Activated T-helper 1 cell treated with anti-CD3 and anti-CD28 coated beads, Interleukin-12 subunit alpha, Interleukin-12 subunit beta, Interleukin-2, Interleukin-4 antibody, amounts not matched to agents 30 ng/mL and 10 ng/mL and 1 ng/mL, durations not matched to agents 14 hours and 24 hours and 36 hours (primary cell): ENCODE data around the gene PDIA2. TPM values are rescaled to one million over a fixed set of nuclear protein-coding genes. Genes with fewer than 3 reads are reported as not detected.

Source experiments
- DNase-seq: peaks from one replicate; pipeline ENCODE4 v3.0.0; 2021; ENCODE audit warnings: low spot score
- H3K27ac Mint-ChIP-seq: one replicate; pipeline ENCODE4 v1.8.0; 2021; ENCODE audit warnings: mild to moderate bottlenecking, mixed read lengths
- H3K27me3 Mint-ChIP-seq: one replicate; pipeline ENCODE4 v1.8.0; 2022; ENCODE audit warnings: mild to moderate bottlenecking, moderate library complexity, mixed read lengths; ENCODE audit not compliant: insufficient read depth
- H3K36me3 Mint-ChIP-seq: one replicate; pipeline ENCODE4 v1.8.0; 2021; ENCODE audit warnings: low read depth, mixed read lengths
- H3K4me1 Mint-ChIP-seq: one replicate; pipeline ENCODE4 v1.8.0; 2021; ENCODE audit warnings: low read depth, mixed read lengths
- H3K4me3 Mint-ChIP-seq: one replicate; pipeline ENCODE4 v1.8.0; 2021; ENCODE audit warnings: mild to moderate bottlenecking, moderate library complexity, mixed read lengths
- H3K9me3 Mint-ChIP-seq: one replicate; pipeline ENCODE4 v1.8.0; 2021; ENCODE audit warnings: mixed read lengths
- intact Hi-C: fragments of 100-400 bp; cut with micrococcal nuclease; formaldehyde crosslinking; loops from one replicate; pipeline ENCODE4 v1.15.1; 2024
- total RNA-seq: library from RNA; stranded (reverse); gene quantifications from 2 replicates; pipeline ENCODE4 v1.2.3, GENCODE V29; 2022

PDIA2 gene
- not detected in 2 replicates for total RNA-seq

GRCh38 chr16:283033-283805 lies at the start of gene PDIA2:
Gene PDIA2 (plus strand): TSS chr16:283164. CDS start chr16:283170, 6 bp downstream.
- Mint-ChIP-seq H3K27me3 (peaks cover 12% of the 10 kb centered on the region), H3K4me3 (no peak within 1 kb of the TSS), H3K36me3 (no peaks in the 10 kb centered on the region), H3K9me3 (no peaks in the 10 kb centered on the region), H3K4me1 (no peaks in the 10 kb centered on the region), H3K27ac (no peak within 1 kb of the TSS)
- intact Hi-C loops, result no loop called here
- DNase-seq, result no peak

- Mint-ChIP-seq H3K4me3 (peak within 1 kb of the TSS; percentile 96), H3K27me3 (peaks cover 6% of the 10 kb centered on the region), H3K36me3 (no peaks in the 10 kb centered on the region), H3K27ac (peak within 1 kb of the TSS; percentile 98), H3K4me1 (peaks cover 14% of the 10 kb centered on the region), H3K9me3 (no peaks in the 10 kb centered on the region)
- DNase-seq, result peak; percentile 92
- intact Hi-C loops, result loop anchor here (1.0 to 2.0 kb wide), 6 partner anchors 18 to 355 kb away; partner anchors contain the start of genes AXIN1, CAPN15 and RAB11FIP3
Measured at GRCh38 chr16:234468-235305, 48.3 kb upstream of the PDIA2 start, which contains the start of gene FAM234A. Gene FAM234A (plus strand): TSS chr16:234821. CDS start chr16:254414, 19,593 bp downstream.

GRCh38 chr16:239948-240277 lies 43.1 kb upstream of the PDIA2 start:
- Mint-ChIP-seq H3K27me3 (peaks cover 11% of the 10 kb centered on the region), H3K36me3 (no peaks in the 10 kb centered on the region), H3K4me3 (no peak overlapping the region), H3K27ac (no peak overlapping the region), H3K4me1 (peaks cover 14% of the 10 kb centered on the region), H3K9me3 (no peaks in the 10 kb centered on the region)
- DNase-seq, result no peak
- intact Hi-C loops, result no loop called here

- no peak for DNase-seq
- Mint-ChIP-seq H3K27ac (no peak overlapping the region), H3K36me3 (no peaks in the 10 kb centered on the region), H3K4me1 (peaks cover 7% of the 10 kb centered on the region), H3K4me3 (no peak overlapping the region), H3K9me3 (no peaks in the 10 kb centered on the region), H3K27me3 (peaks cover 11% of the 10 kb centered on the region)
- intact Hi-C loops, result no loop called here
Measured at GRCh38 chr16:240559-240958, 42.4 kb upstream of the PDIA2 start.

- H3K27me3 Mint-ChIP-seq, result peaks cover 9% of the 10 kb centered on the region
- no peaks in the 10 kb centered on the region for H3K36me3 Mint-ChIP-seq
- intact Hi-C loops, result no loop called here
- H3K27ac Mint-ChIP-seq, result no peak overlapping the region
- no peak overlapping the region for H3K4me3 Mint-ChIP-seq
- no peak for DNase-seq
- H3K9me3 Mint-ChIP-seq, result no peaks in the 10 kb centered on the region
- H3K4me1 Mint-ChIP-seq, result peaks cover 6% of the 10 kb centered on the region
Measured at GRCh38 chr16:242281-242680, 40.7 kb upstream of the PDIA2 start.

GRCh38 chr16:243348-243747 lies 39.6 kb upstream of the PDIA2 start:
- Mint-ChIP-seq H3K36me3 (no peaks in the 10 kb centered on the region), H3K27ac (no peak overlapping the region), H3K4me3 (no peak overlapping the region), H3K4me1 (peaks cover 6% of the 10 kb centered on the region), H3K27me3 (peaks cover 5% of the 10 kb centered on the region), H3K9me3 (no peaks in the 10 kb centered on the region)
- intact Hi-C loops, result no loop called here
- DNase-seq, result no peak

DNA sequence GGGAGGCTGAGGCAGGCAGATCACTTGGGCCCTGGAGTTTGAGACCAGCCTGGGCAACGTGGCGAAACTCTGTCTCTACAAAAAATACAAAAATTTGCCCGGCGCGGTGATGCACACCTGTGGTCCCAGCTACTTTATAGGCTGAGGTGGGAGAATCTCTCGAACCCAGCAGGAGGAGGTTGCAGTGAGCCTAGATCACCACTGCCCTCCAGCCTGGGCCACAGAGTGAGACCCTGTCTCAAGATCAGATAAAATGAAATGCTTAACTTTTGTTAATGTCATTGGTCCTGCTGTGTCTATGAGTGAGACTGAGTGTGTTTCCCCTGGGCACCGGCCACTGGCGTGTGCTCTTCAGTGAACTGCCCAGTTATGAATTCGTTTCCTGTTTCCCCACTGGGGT lies 37.9 kb upstream of the PDIA2 start:
- peaks cover under 1% of the 10 kb centered on the region for H3K4me1 Mint-ChIP-seq
- intact Hi-C loops, result no loop called here
- peaks cover 4% of the 10 kb centered on the region for H3K27me3 Mint-ChIP-seq
- H3K27ac Mint-ChIP-seq, result no peak overlapping the region
- no peaks in the 10 kb centered on the region for H3K36me3 Mint-ChIP-seq
- H3K4me3 Mint-ChIP-seq, result no peak overlapping the region
- no peaks in the 10 kb centered on the region for H3K9me3 Mint-ChIP-seq
- no peak for DNase-seq

GRCh38 chr16:247027-247426 lies 35.9 kb upstream of the PDIA2 start:
- peaks cover 2% of the 10 kb centered on the region for H3K36me3 Mint-ChIP-seq
- no peak for DNase-seq
- H3K9me3 Mint-ChIP-seq, result no peaks in the 10 kb centered on the region
- H3K27ac Mint-ChIP-seq, result no peak overlapping the region
- intact Hi-C loops, result no loop called here
- peaks cover 2% of the 10 kb centered on the region for H3K27me3 Mint-ChIP-seq
- no peak overlapping the region for H3K4me3 Mint-ChIP-seq
- H3K4me1 Mint-ChIP-seq, result no peaks in the 10 kb centered on the region

GRCh38 chr16:249431-249830 lies 33.5 kb upstream of the PDIA2 start:
- Mint-ChIP-seq H3K36me3 (peaks cover 4% of the 10 kb centered on the region), H3K27me3 (peaks cover 5% of the 10 kb centered on the region), H3K4me3 (no peak overlapping the region), H3K4me1 (peaks cover 17% of the 10 kb centered on the region), H3K27ac (no peak overlapping the region), H3K9me3 (no peaks in the 10 kb centered on the region)
- DNase-seq, result no peak
- intact Hi-C loops, result no loop called here

DNA sequence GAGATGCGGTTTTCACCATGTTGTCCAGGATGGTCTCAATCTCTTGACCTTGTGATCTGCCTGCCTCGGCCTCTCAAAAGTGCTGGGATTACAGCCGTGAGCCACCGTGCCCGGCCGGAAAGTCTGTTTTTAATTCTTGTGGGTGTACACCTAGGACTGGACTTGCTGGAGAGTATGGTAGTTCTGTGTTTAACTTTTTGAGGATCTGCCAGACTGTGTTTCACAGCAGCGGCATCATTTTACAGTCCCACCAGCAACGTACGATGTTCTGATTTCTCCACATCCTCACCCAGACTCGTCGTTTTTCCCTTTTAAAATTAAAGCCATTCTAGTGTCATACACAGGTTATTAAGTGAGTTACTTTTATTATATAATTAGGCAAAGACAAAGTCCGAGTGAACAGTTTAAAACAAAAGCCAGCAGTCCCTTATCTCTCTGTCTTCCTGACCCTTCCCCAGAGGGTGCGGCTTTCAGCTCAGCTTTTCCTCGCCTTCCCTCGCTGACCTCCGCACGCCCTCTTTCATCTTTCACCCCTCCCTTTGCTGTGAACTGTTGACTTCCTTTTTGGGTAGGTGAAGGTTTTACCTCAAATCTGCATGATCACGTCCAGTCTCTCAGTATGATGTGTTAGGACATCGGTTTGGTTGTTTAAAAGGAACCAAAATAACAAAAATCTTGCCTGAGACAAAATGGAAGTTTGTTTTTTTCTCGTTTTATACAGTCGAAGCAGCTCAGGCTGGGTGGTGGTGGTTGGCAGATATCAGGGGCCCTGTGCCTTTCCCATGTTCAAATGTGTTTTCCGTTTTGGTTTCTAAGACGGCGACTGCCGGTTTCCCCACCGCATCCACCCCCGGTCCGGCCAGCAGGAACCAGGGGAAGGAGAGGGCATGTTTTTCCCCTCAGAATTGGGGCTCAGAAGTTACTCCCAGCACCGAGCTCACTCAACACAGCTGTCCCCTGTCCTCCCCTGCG lies 30.3 kb upstream of the PDIA2 start:
- peaks cover 4% of the 10 kb centered on the region for H3K36me3 Mint-ChIP-seq
- H3K9me3 Mint-ChIP-seq, result no peaks in the 10 kb centered on the region
- DNase-seq, result peak; percentile 16
- intact Hi-C loops, result loop anchor here (1.0 kb wide), 1 partner anchor 17 kb away; no protein-coding TSS in a partner anchor
- peak overlapping the region; percentile 84 for H3K4me3 Mint-ChIP-seq
- peaks cover 23% of the 10 kb centered on the region for H3K4me1 Mint-ChIP-seq
- peaks cover 7% of the 10 kb centered on the region for H3K27me3 Mint-ChIP-seq
- peak overlapping the region; percentile 93 for H3K27ac Mint-ChIP-seq

GRCh38 chr16:253833-254232 lies 29.1 kb upstream of the PDIA2 start:
- no peak overlapping the region for H3K27ac Mint-ChIP-seq
- H3K27me3 Mint-ChIP-seq, result peaks cover 7% of the 10 kb centered on the region
- H3K9me3 Mint-ChIP-seq, result no peaks in the 10 kb centered on the region
- peak overlapping the region; percentile 19 for H3K4me3 Mint-ChIP-seq
- H3K36me3 Mint-ChIP-seq, result peaks cover 4% of the 10 kb centered on the region
- peaks cover 23% of the 10 kb centered on the region for H3K4me1 Mint-ChIP-seq
- no peak for DNase-seq
- intact Hi-C loops, result no loop called here

GRCh38 chr16:254461-254860 lies 28.5 kb upstream of the PDIA2 start:
- H3K36me3 Mint-ChIP-seq, result peaks cover 4% of the 10 kb centered on the region
- H3K27ac Mint-ChIP-seq, result no peak overlapping the region
- intact Hi-C loops, result no loop called here
- H3K4me1 Mint-ChIP-seq, result peaks cover 28% of the 10 kb centered on the region
- H3K9me3 Mint-ChIP-seq, result no peaks in the 10 kb centered on the region
- peaks cover 7% of the 10 kb centered on the region for H3K27me3 Mint-ChIP-seq
- no peak for DNase-seq
- no peak overlapping the region for H3K4me3 Mint-ChIP-seq
